ENCODE data around the gene AGAP1. TPM values are rescaled to one million over a fixed set of nuclear protein-coding genes. Genes with fewer than 3 reads are reported as not detected.

Gene AGAP1
- total RNA-seq, 1 experiment from 2014 or later = 25.8 TPM

DNA sequence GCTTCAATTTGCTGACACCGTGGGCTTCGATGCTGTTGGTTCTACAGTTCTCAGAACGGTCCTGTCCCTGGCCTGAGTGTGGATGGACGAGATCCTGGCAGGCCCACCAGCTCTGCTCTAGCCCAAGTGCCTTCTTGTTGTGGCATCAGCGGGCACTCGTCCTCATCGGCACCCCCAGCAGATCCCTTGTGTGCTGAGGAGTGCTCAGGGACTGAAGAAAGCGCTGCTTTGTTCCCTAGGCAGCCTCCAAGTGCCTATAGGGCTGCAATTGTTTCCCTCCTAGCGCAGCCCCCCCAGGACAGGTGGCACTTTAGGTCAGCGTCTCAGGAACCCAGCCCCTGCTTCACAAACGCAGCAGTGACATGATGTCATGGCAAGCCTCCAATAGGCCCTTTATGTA, 217.7 kb downstream of the AGAP1 start:
- TF ChIP-seq CTCF (conservative IDR thresholded peaks at IDR 0.05) = no peak
- no CpG with 5 or more reads among the region's 11 CpGs for WGBS (ENCODE audit: extremely low coverage, insufficient read length, low lambda C conversion rate)
- H3K9me3 Mint-ChIP-seq = no peaks in the 10 kb centered on the region

More for the DNA sequence above, 217.7 kb downstream of the AGAP1 start:
- H3T11ph ChIP-seq (ENCODE audit: low read length) = no peak overlapping the region
- H3K9ac ChIP-seq (ENCODE audit: extremely low read depth, insufficient read length, low read length) = no peak overlapping the region
- no peak overlapping the region for H3K4ac ChIP-seq (ENCODE audit: low read depth, low read length)
- Mint-ChIP-seq H3K4me3 (no peak overlapping the region), H3K27me3 (ENCODE audit: low read depth) (no peaks in the 10 kb centered on the region; the same call in 1 of the 2 replicates), H3K4me1 (peaks cover 3 to 7% of the 10 kb centered on the region in 2 experiments; a peak in 2 of 4 replicates), H3K27ac (no peak overlapping the region), H3K36me3 (ENCODE audit: insufficient read depth in 1 of 3, low read depth in 3 of 3) (peaks cover 0 to 15% (median 13%) of the 10 kb centered on the region in 3 experiments; a peak in 4 of 7 replicates)
- H3K9me3 ChIP-seq (ENCODE audit: control insufficient read depth, low read depth, low read length) = no peaks in the 10 kb centered on the region
- H3K4me1 ChIP-seq (ENCODE audit: insufficient read depth, low read length) = no peaks in the 10 kb centered on the region
- H4K20me1 ChIP-seq (ENCODE audit: control insufficient read depth, insufficient read depth, insufficient read length) = no peaks in the 10 kb centered on the region
- no peaks in the 10 kb centered on the region for H3K79me1 ChIP-seq (ENCODE audit: insufficient read depth, low read depth, low read length, poor library complexity, severe bottlenecking)
- no peak overlapping the region for H3K18ac ChIP-seq (ENCODE audit: insufficient read length, low read depth, low read length)
- H4K8ac ChIP-seq (replicated peaks; ENCODE audit: insufficient read length, low read depth, low read length) = no peak overlapping the region
- H2BK20ac ChIP-seq (ENCODE audit: low read depth, low read length, poor library complexity, severe bottlenecking) = no peak overlapping the region
- no peak overlapping the region for H2BK120ac ChIP-seq (ENCODE audit: low read depth, low read length, poor library complexity, severe bottlenecking)
- H3K14ac ChIP-seq (ENCODE audit: insufficient read depth, low read length) = no peak overlapping the region
- H3K27me3 ChIP-seq (ENCODE audit: insufficient read depth, low read length) = no peaks in the 10 kb centered on the region
- H4K91ac ChIP-seq (ENCODE audit: insufficient read length, low read depth, low read length) = no peak overlapping the region
- H2AFZ ChIP-seq (ENCODE audit: low read length) = no peak overlapping the region
- H3K79me2 ChIP-seq (ENCODE audit: insufficient read depth, low read length) = no peaks in the 10 kb centered on the region; the same call in 1 of the 2 replicates
- H3K23me2 ChIP-seq (ENCODE audit: insufficient read length, low read depth, low read length, poor library complexity, severe bottlenecking) = no peaks in the 10 kb centered on the region
- H2BK15ac ChIP-seq (ENCODE audit: low read depth, low read length) = no peak overlapping the region
- no peak overlapping the region for H3K4me2 ChIP-seq (ENCODE audit: insufficient read depth, insufficient read length, low read length)
- H2AK5ac ChIP-seq (ENCODE audit: insufficient read length, low read length) = no peak overlapping the region
- DNase-seq = no peak
- H3K27ac ChIP-seq (ENCODE audit: insufficient read length, low read depth, low read length) = no peak overlapping the region
- H2BK5ac ChIP-seq (ENCODE audit: insufficient read length, low read length) = no peak overlapping the region
- H4K5ac ChIP-seq (ENCODE audit: insufficient read length, low read depth, low read length) = no peak overlapping the region
- no peak overlapping the region for H3K23ac ChIP-seq (ENCODE audit: insufficient read length, low read depth, low read length)
- no peak overlapping the region for H3K56ac ChIP-seq (ENCODE audit: insufficient read length, low read depth, low read length)
- no peak overlapping the region for H2BK12ac ChIP-seq (ENCODE audit: insufficient read length, low read depth, low read length)

All from H9 (cell line).